ENCODE data around the gene UBR3. TPM values are rescaled to one million over a fixed set of nuclear protein-coding genes. Genes with fewer than 3 reads are reported as not detected.

The UBR3 gene
- total RNA-seq, 2 donors from 2014 or later, result 20.4 to 24.8 TPM

DNA sequence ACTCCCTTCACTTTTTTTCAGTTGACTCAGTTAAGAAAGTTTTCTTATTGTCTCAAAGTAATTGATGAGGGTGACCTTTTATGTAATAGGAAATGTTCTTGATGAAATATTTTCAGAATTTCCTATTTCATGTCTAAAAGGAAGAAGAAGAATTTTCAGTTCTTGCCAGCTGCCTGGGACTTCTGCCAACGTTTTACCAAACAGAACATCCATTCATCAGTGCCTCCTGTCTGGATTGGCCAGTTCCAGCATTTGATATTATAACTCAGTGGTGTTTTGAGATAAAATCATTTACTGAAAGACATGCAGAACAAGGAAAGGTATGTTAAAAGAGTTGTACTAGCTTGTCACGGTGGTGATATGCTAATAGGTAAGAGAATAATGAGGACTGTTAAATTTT, 246.0 kb downstream of the UBR3 start:
- H3K27ac Mint-ChIP-seq, result no peak overlapping the region
- Histone ChIP-seq H3K4me3 (ENCODE audit: low read length) (no peak overlapping the region), H3K36me3 (ENCODE audit: control insufficient read depth, insufficient read depth, low read length) (peaks cover 13% of the 10 kb centered on the region), H3K9ac (ENCODE audit: extremely low read depth, low read length, poor library complexity, severe bottlenecking) (no peak overlapping the region), H3K27me3 (ENCODE audit: control insufficient read depth, insufficient read depth, low read length, poor library complexity, severe bottlenecking) (no peaks in the 10 kb centered on the region), H3K27ac (ENCODE audit: low read depth, low read length) (no peak overlapping the region), H3K9me3 (ENCODE audit: control insufficient read depth, low read length) (peaks cover 20% of the 10 kb centered on the region), H3K4me1 (ENCODE audit: control insufficient read depth, insufficient read depth, low read length) (no peaks in the 10 kb centered on the region)
- peaks cover 23% of the 10 kb centered on the region for H3K9me3 Mint-ChIP-seq
- no peak overlapping the region for H3K4me3 Mint-ChIP-seq
- TF ChIP-seq, protein P1, sequence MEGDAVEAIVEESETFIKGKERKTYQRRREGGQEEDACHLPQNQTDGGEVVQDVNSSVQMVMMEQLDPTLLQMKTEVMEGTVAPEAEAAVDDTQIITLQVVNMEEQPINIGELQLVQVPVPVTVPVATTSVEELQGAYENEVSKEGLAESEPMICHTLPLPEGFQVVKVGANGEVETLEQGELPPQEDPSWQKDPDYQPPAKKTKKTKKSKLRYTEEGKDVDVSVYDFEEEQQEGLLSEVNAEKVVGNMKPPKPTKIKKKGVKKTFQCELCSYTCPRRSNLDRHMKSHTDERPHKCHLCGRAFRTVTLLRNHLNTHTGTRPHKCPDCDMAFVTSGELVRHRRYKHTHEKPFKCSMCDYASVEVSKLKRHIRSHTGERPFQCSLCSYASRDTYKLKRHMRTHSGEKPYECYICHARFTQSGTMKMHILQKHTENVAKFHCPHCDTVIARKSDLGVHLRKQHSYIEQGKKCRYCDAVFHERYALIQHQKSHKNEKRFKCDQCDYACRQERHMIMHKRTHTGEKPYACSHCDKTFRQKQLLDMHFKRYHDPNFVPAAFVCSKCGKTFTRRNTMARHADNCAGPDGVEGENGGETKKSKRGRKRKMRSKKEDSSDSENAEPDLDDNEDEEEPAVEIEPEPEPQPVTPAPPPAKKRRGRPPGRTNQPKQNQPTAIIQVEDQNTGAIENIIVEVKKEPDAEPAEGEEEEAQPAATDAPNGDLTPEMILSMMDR (conservative IDR thresholded peaks at IDR 0.05), result no peak
- H3K4me1 Mint-ChIP-seq, result peaks cover 6% of the 10 kb centered on the region
- peaks cover 45% of the 10 kb centered on the region for H3K36me3 Mint-ChIP-seq (ENCODE audit: low read depth)
- 78 to 83% methylated on average over 1 to 2 of the region's 2 CpGs for WGBS, 2 experiments (ENCODE audit: insufficient coverage in 1 of 2, insufficient read length in 1 of 2)
- DNase-seq, result no peak
- no peaks in the 10 kb centered on the region for H3K27me3 Mint-ChIP-seq (ENCODE audit: insufficient read depth)

- H3K9me3 Mint-ChIP-seq, result peaks cover 7% of the 10 kb centered on the region
- no peak overlapping the region for H3K27ac Mint-ChIP-seq
- Histone ChIP-seq H3K4me1 (ENCODE audit: control insufficient read depth, insufficient read depth, low read length) (no peaks in the 10 kb centered on the region), H3K9me3 (ENCODE audit: control insufficient read depth, low read length) (peaks cover 7% of the 10 kb centered on the region), H3K4me3 (ENCODE audit: low read length) (no peak overlapping the region), H3K27me3 (ENCODE audit: control insufficient read depth, insufficient read depth, low read length, poor library complexity, severe bottlenecking) (no peaks in the 10 kb centered on the region), H3K27ac (ENCODE audit: low read depth, low read length) (no peak overlapping the region), H3K36me3 (ENCODE audit: control insufficient read depth, insufficient read depth, low read length) (peaks cover 11% of the 10 kb centered on the region), H3K9ac (ENCODE audit: extremely low read depth, low read length, poor library complexity, severe bottlenecking) (no peak overlapping the region)
- no CpG with 5 or more reads among the region's 1 CpG for WGBS, 2 experiments (ENCODE audit: insufficient coverage in 1 of 2, insufficient read length in 1 of 2)
- no peak for DNase-seq
- peaks cover 6% of the 10 kb centered on the region for H3K4me1 Mint-ChIP-seq
- TF ChIP-seq, protein P1 (conservative IDR thresholded peaks at IDR 0.05), result no peak
- H3K36me3 Mint-ChIP-seq (ENCODE audit: low read depth), result peaks cover 26% of the 10 kb centered on the region
- H3K4me3 Mint-ChIP-seq, result no peak overlapping the region
- H3K27me3 Mint-ChIP-seq (ENCODE audit: insufficient read depth), result no peaks in the 10 kb centered on the region
These were observed 248.9 kb downstream of the UBR3 start for GRCh38 chr2:170076189-170076588.

GRCh38 chr2:170077830-170078569, 250.7 kb downstream of the UBR3 start:
- Mint-ChIP-seq H3K27me3 (ENCODE audit: insufficient read depth) (no peaks in the 10 kb centered on the region), H3K27ac (peak overlapping the region; percentile 16), H3K4me3 (no peak overlapping the region), H3K4me1 (peaks cover 6% of the 10 kb centered on the region), H3K36me3 (ENCODE audit: low read depth) (peaks cover 22% of the 10 kb centered on the region), H3K9me3 (no peaks in the 10 kb centered on the region)
- Histone ChIP-seq H3K9ac (ENCODE audit: extremely low read depth, low read length, poor library complexity, severe bottlenecking) (no peak overlapping the region), H3K9me3 (ENCODE audit: control insufficient read depth, low read length) (no peaks in the 10 kb centered on the region), H3K4me1 (ENCODE audit: control insufficient read depth, insufficient read depth, low read length) (no peaks in the 10 kb centered on the region), H3K27ac (ENCODE audit: low read depth, low read length) (no peak overlapping the region), H3K36me3 (ENCODE audit: control insufficient read depth, insufficient read depth, low read length) (peaks cover 17% of the 10 kb centered on the region), H3K27me3 (ENCODE audit: control insufficient read depth, insufficient read depth, low read length, poor library complexity, severe bottlenecking) (no peaks in the 10 kb centered on the region), H3K4me3 (ENCODE audit: low read length) (no peak overlapping the region)
- 75 to 92% methylated on average over 2 to 7 of the region's 7 CpGs for WGBS, 2 experiments (ENCODE audit: insufficient coverage in 1 of 2, insufficient read length in 1 of 2)
- TF ChIP-seq, protein P1 (conservative IDR thresholded peaks at IDR 0.05), result no peak
- no peak for DNase-seq

Data from endodermal cell (in vitro differentiated cells).